Right atrium auricular region (tissue), 2 donors: Measurements from ENCODE around the gene DNAJB6. TPM values are rescaled to one million over a fixed set of nuclear protein-coding genes. Genes with fewer than 3 reads are reported as not detected.

Experiments
- DNase-seq: peaks from one replicate; pipeline ENCODE4 v3.0.0-alpha.2; 2019; ENCODE audit warnings: low spot score
- H3K27ac ChIP-seq, 2 donors: fragments of 200-600 bp; sonication (generic); 1 replicate in 1 of 2; 2 replicates in 1 of 2; pipeline ENCODE4 v1.5.1; 2016 to 2019
- H3K27me3 ChIP-seq, 2 donors: fragments of 200-600 bp; sonication (generic); one replicate each; pipeline versions ENCODE4 v1.5.1 to v1.6.0; 2017 to 2019
- H3K36me3 ChIP-seq: fragments of 200-600 bp; sonication (generic); one replicate; pipeline ENCODE4 v1.5.1; 2016
- H3K4me1 ChIP-seq, 2 donors: fragments of 200-600 bp; sonication (generic); one replicate each; pipeline versions ENCODE4 v1.5.1 to v1.6.0; 2017 to 2019
- H3K4me3 ChIP-seq, 2 donors: fragments of 200-600 bp; sonication (generic); 1 replicate in 1 of 2; 2 replicates in 1 of 2; pipeline ENCODE4 v1.5.1; 2017 to 2019; ENCODE audit warnings: mild to moderate bottlenecking in 1 of 2, moderate library complexity in 1 of 2
- H3K9me3 ChIP-seq, 2 donors: fragments of 200-600 bp; sonication (generic); one replicate each; pipeline ENCODE4 v1.5.1; 2019
- CTCF ChIP-seq, 2 donors: fragments of 200-600 bp; sonication (generic); IDR thresholded peaks; one replicate each; pipeline ENCODE4 v1.5.1; 2019; ENCODE audit warnings: antibody characterized with exemption in 2 of 2
- total RNA-seq, 2 donors: library from RNA; depleted of rRNA; stranded (reverse); fragments of >200 nt; gene quantifications; one replicate each; pipeline ENCODE4 v1.1.0, GENCODE V29; 2016

The DNAJB6 gene
- total RNA-seq, 2 donors from 2014 or later: 134 to 137 TPM

- no peak overlapping the region for H3K27ac ChIP-seq
- DNase-seq: peak; percentile 13
- TF ChIP-seq CTCF (IDR thresholded peaks at IDR 0.05): no peak
- H3K4me3 ChIP-seq: no peak overlapping the region
- no peaks in the 10 kb centered on the region for H3K27me3 ChIP-seq
- no peaks in the 10 kb centered on the region for H3K36me3 ChIP-seq
- no peaks in the 10 kb centered on the region for H3K4me1 ChIP-seq
- H3K9me3 ChIP-seq: no peaks in the 10 kb centered on the region
These were observed 105.7 kb downstream of the DNAJB6 start for GRCh38 chr7:157442456-157442855.

DNA sequence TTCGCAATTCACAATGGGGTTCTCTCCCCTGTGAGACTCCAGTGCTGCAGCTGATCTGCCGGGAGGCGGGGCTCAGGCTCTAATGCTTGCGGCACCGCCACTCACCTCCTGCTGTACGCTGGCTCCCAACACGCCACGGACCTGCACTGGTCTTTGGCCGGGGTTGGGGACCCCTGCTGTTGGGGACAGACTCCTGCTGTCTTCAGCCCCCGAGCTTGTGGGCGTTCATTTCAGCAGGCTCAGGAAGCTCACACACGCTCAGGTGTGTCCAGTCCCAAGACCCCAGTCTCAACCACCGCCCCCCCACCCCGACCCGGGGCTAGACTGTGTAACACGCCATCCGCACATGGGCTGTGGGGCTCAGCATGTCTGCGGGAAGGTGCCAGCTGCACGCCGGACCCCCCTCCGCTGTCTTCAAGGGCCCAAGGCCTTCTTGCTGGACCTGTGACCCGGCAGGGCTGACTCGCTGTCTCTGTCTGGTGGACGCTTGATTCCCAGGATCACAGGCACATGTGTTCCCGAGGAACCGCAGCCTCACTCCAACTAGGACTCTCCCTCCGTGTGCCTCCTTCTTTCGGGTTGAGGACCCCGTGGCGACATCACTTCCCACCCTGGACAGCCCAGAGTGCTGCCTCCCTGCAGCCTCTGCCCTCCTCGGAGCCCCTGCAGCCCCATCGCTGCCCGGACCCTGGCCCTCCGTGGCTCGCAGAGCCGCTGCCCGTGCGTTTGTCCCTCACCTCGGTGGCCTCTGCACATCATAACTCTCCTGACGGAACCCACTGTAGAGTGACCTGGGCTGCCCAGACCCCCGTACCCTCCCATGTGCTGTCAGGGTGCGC, 106.4 kb downstream of the DNAJB6 start:
- peak; percentile 38 for DNase-seq
- Histone ChIP-seq H3K27me3 (no peaks in the 10 kb centered on the region), H3K4me1 (no peaks in the 10 kb centered on the region), H3K36me3 (no peaks in the 10 kb centered on the region), H3K4me3 (no peak overlapping the region), H3K9me3 (no peaks in the 10 kb centered on the region), H3K27ac (no peak overlapping the region)
- no peak for TF ChIP-seq CTCF (IDR thresholded peaks at IDR 0.05)

DNA sequence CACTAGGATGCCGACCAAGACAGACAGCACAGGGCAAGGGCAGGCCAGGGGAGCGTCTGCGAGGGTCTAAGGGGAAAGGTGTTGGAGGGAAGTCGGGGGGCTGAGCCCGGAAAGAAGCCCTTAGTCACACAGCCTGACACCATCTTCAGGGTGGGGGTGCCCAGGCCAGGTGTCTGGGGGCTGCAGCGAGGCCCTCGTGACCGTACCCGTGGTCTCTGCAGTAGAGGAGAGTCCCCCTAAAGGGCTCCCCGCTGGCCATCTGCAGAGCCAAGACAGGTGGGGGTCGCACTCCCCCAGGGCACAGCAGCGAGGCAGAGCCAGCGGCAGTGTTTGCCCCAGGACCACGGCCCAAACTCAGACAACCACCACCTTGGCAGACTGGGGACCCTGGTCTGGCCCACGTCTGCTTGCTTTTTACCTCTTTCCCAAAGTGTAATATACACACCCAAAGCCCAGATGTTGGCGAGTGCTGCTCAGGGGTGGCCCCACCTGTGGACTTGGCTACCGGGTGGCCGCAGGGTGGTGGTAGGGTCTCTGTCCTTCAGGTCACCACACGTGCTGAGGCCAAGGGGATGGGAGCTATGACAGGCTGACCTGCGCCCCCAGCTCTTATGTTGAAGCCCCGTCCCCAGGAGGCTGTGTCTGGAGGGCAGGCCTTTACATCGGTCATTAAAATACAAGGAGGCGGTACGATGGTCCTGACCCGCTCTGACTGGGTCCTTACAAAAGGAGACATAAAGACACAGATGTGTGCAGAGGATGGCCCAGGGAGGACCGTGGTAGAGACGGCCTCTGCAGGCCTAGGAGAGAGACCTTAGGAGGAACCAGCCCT, 107.4 kb downstream of the DNAJB6 start:
- no peak overlapping the region for H3K27ac ChIP-seq
- no peak for TF ChIP-seq CTCF (IDR thresholded peaks at IDR 0.05)
- peak; percentile 11 for DNase-seq
- no peaks in the 10 kb centered on the region for H3K27me3 ChIP-seq
- H3K4me3 ChIP-seq: no peak overlapping the region
- H3K36me3 ChIP-seq: no peaks in the 10 kb centered on the region
- H3K9me3 ChIP-seq: no peaks in the 10 kb centered on the region
- no peaks in the 10 kb centered on the region for H3K4me1 ChIP-seq

DNA sequence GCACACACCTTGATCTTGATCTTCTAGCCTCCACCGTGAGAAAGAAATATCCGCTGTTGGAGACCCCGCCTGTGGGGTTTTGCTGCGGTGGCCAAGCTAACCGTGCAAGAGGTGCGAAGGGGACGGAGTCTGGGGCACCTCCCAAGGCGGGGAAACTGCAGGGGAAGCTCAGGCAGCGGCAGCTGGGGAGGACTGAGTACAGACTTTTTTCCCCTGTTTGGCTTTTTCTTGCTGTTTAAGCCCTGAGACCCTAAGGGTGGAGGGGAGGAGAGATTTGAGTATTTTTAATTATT, 108.0 kb downstream of the DNAJB6 start:
- no peaks in the 10 kb centered on the region for H3K4me1 ChIP-seq
- TF ChIP-seq CTCF (IDR thresholded peaks at IDR 0.05): no peak
- no peak overlapping the region for H3K27ac ChIP-seq
- DNase-seq: no peak
- no peak overlapping the region for H3K4me3 ChIP-seq
- no peaks in the 10 kb centered on the region for H3K9me3 ChIP-seq
- no peaks in the 10 kb centered on the region for H3K27me3 ChIP-seq
- H3K36me3 ChIP-seq: no peaks in the 10 kb centered on the region

DNA sequence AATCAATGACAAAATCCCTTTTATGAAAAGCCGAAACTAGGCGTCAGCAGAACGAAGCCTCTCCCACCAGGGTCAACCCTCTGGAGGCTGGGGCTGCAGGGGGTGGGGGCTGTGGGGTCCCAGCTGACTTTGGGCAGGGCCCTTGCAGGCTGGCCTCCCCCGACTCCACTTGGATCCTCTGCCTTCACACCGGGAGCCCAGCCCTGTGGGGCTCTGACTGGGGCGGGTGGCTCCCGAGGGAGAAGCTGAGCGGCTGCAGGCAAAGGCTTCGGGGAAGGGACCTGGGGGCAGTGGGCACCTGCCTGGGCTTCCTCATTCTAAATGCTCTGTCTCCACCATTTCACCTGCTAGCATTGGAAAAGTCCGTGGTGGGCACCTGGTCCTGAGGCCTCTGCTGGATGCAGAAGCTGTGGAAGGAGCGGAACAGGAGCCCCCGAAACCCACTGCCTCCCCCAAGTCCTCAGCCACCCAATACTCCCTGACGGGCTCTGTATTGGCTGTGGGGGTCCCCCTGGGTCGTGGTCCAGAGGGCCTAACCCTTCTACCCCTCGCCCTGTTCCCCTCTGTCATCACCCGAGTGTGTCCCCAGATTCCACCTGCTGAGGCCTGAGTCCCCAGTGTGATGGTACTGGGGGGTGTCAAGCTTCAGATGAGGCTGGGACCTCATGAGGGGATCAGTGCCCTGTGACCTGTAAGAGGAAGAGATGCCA, 108.6 kb downstream of the DNAJB6 start:
- H3K27me3 ChIP-seq: no peaks in the 10 kb centered on the region
- no peak for TF ChIP-seq CTCF (IDR thresholded peaks at IDR 0.05)
- no peaks in the 10 kb centered on the region for H3K4me1 ChIP-seq
- H3K9me3 ChIP-seq: no peaks in the 10 kb centered on the region
- no peak overlapping the region for H3K27ac ChIP-seq
- no peak overlapping the region for H3K4me3 ChIP-seq
- H3K36me3 ChIP-seq: no peaks in the 10 kb centered on the region
- peak; percentile 44 for DNase-seq
